ENCODE measurements around the gene INO80. TPM values are rescaled to one million over a fixed set of nuclear protein-coding genes. Genes with fewer than 3 reads are reported as not detected.

Gene INO80
- total RNA-seq, 2 donors from 2014 or later, result 14.0 to 34.3 TPM

DNA sequence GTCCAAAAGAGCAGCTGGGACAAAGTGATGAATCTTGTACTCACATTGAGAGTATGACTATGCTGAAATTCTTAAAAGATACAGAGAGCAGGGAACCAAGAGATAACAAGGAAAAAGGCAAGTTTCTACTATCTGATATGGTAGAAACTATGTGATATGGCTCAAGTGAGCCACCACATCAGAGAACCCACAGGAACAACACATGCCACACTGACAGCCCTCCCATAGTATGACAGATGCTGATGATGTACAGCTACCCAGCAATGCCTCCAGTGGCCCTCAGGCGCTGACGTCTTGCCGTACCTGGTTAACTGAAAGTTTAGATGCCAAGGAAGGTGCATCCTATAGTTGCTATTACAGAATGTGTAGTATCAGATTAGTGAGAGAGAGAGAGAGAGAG lies 120.4 kb downstream of the INO80 start:
- no peak for ATAC-seq
- no peaks in the 10 kb centered on the region for H3K9me3 ChIP-seq
- intact Hi-C loops (cut with DNase I), result no loop called here
- no peaks in the 10 kb centered on the region for H3K27me3 ChIP-seq
- H3K4me1 ChIP-seq, result no peaks in the 10 kb centered on the region
- peaks cover 0 to 18% of the 10 kb centered on the region in 2 donors for H3K36me3 ChIP-seq (replicated peaks in 1 of 2; ENCODE audit: insufficient read depth in 1 of 2, low read depth in 2 of 2)
- DNase-seq, result no peak
- no peak for TF ChIP-seq POLR2A (IDR thresholded peaks at IDR 0.05)
- TF ChIP-seq, protein P1, sequence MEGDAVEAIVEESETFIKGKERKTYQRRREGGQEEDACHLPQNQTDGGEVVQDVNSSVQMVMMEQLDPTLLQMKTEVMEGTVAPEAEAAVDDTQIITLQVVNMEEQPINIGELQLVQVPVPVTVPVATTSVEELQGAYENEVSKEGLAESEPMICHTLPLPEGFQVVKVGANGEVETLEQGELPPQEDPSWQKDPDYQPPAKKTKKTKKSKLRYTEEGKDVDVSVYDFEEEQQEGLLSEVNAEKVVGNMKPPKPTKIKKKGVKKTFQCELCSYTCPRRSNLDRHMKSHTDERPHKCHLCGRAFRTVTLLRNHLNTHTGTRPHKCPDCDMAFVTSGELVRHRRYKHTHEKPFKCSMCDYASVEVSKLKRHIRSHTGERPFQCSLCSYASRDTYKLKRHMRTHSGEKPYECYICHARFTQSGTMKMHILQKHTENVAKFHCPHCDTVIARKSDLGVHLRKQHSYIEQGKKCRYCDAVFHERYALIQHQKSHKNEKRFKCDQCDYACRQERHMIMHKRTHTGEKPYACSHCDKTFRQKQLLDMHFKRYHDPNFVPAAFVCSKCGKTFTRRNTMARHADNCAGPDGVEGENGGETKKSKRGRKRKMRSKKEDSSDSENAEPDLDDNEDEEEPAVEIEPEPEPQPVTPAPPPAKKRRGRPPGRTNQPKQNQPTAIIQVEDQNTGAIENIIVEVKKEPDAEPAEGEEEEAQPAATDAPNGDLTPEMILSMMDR (IDR thresholded peaks at IDR 0.05), result no peak
- 91 to 100% methylated on average over 3 of the region's 3 CpGs for WGBS, 2 donors
- no peak overlapping the region for H3K4me3 ChIP-seq
- H3K27ac ChIP-seq, result no peak overlapping the region

DNA sequence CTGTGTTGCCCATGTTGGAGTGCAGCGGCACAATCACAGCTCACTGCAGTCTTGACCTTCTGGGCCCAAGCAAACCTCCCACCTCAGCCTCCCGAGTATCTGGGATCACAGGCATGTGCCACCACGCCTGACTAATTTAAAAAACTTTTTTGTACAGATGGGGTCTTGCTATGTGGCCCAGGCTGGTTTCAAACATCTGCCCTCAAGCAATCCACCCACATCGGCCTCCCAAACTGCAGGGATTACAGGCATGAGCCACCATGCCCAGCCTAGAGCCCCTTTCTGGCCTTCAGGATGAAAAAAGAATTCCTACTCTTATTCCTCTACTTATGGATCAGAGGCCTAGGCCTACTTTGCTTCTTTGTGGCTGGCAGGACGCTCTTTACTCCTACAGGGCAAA lies 123.3 kb downstream of the INO80 start:
- TF ChIP-seq, protein P1 (IDR thresholded peaks at IDR 0.05), result no peak
- TF ChIP-seq POLR2A (IDR thresholded peaks at IDR 0.05), result no peak
- intact Hi-C loops (cut with DNase I), result no loop called here
- Histone ChIP-seq H3K36me3 (replicated peaks in 1 of 2; ENCODE audit: insufficient read depth in 1 of 2, low read depth in 2 of 2) (peaks cover 0 to 15% of the 10 kb centered on the region in 2 donors), H3K27me3 (no peaks in the 10 kb centered on the region), H3K27ac (no peak overlapping the region), H3K9me3 (no peaks in the 10 kb centered on the region), H3K4me3 (no peak overlapping the region), H3K4me1 (no peaks in the 10 kb centered on the region)
- ATAC-seq (no peak), DNase-seq (no peak)
- WGBS, 2 donors, result 90 to 93% methylated on average over 5 of the region's 5 CpGs

DNA sequence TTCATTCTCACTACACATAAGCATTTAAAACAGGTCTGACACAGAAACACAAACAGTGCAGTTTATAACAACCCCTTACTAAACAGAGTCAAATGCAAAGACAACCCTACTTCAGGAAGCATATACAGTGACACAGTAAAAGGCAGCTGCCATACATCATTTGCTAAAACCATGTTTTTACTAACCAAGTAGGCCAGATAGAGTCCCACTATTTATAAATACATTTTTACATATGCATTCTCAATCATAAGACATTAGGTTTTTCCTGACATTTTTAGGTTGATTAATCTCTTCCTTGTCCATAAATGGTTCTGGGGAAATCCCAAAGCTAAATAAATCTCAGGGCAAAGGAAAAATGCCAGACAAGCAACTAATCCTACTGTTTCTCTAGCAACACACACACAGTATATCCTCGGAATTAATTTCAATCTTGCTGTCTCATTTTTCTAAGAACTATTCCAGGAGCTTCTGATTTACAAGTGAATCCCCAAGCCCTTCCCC lies 123.8 kb downstream of the INO80 start:
- no peaks in the 10 kb centered on the region for H3K9me3 ChIP-seq
- no peak overlapping the region for H3K4me3 ChIP-seq
- no peak for ATAC-seq
- intact Hi-C loops (cut with DNase I), result no loop called here
- H3K27me3 ChIP-seq, result no peaks in the 10 kb centered on the region
- TF ChIP-seq POLR2A (IDR thresholded peaks at IDR 0.05), result no peak
- TF ChIP-seq, protein P1 (IDR thresholded peaks at IDR 0.05), result no peak
- no peak overlapping the region for H3K27ac ChIP-seq
- no peaks in the 10 kb centered on the region for H3K4me1 ChIP-seq
- no peak for DNase-seq
- WGBS, 2 donors, result 36 to 59% methylated on average over 1 of the region's 1 CpG
- H3K36me3 ChIP-seq (replicated peaks in 1 of 2; ENCODE audit: insufficient read depth in 1 of 2, low read depth in 2 of 2), result peaks cover 0 to 15% of the 10 kb centered on the region in 2 donors

DNA sequence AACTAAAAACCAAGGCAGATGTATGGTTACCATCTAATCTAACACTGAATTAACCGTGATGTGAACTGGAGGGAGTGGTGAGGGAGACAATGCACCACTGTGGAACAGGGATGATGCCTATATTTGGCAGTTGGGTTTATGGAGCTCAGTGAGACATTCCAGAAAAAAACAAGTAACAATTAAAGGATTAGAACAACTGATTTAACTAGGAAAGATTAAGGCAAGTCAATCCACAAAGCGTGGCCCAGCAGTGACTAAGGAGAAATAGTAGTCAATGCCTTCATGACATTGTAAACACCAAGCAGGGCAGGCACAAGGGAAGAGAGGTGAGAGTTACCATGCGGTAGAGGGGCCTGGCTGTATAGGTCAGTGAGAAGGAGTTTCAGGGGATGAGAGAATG lies 124.7 kb downstream of the INO80 start:
- DNase-seq, result no peak
- no peak overlapping the region for H3K27ac ChIP-seq
- no peaks in the 10 kb centered on the region for H3K9me3 ChIP-seq
- no peaks in the 10 kb centered on the region for H3K27me3 ChIP-seq
- ATAC-seq, result no peak
- H3K4me1 ChIP-seq, result no peaks in the 10 kb centered on the region
- WGBS, 2 donors, result 96 to 99% methylated on average over 3 of the region's 3 CpGs
- no peak overlapping the region for H3K4me3 ChIP-seq
- H3K36me3 ChIP-seq (replicated peaks in 1 of 2; ENCODE audit: insufficient read depth in 1 of 2, low read depth in 2 of 2), result peaks cover 0 to 11% of the 10 kb centered on the region in 2 donors
- intact Hi-C loops (cut with DNase I), result no loop called here
- TF ChIP-seq, protein P1 (IDR thresholded peaks at IDR 0.05), result no peak
- no peak for TF ChIP-seq POLR2A (IDR thresholded peaks at IDR 0.05)

DNA sequence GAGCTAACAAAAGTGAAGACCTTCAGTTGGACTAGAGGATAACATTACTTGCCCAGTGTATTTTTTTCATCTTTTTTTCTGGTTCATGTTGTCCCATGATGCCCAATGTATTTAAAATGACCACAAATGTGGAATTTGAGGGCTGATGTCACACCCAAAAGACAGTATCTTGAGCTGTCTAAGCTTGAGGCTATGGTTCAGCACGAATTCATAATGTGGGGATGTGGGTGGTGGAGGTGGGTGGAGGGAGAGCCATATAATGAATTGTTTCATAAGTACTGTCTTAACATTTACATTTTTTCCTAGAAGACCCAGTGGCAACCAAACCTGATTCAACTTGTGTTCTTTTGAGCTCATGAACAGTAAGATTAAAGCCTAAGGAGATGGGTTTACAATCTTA lies 125.3 kb downstream of the INO80 start:
- H3K27me3 ChIP-seq, result no peaks in the 10 kb centered on the region
- ATAC-seq (no peak), DNase-seq (no peak)
- H3K27ac ChIP-seq, result no peak overlapping the region
- no peak overlapping the region for H3K4me3 ChIP-seq
- peaks cover 0 to 8% of the 10 kb centered on the region in 2 donors for H3K36me3 ChIP-seq (replicated peaks in 1 of 2; ENCODE audit: insufficient read depth in 1 of 2, low read depth in 2 of 2)
- intact Hi-C loops (cut with DNase I), result no loop called here
- no peaks in the 10 kb centered on the region for H3K9me3 ChIP-seq
- TF ChIP-seq, protein P1 (IDR thresholded peaks at IDR 0.05), result no peak
- WGBS, 2 donors, result 0% methylated on average over 1 of the region's 1 CpG
- H3K4me1 ChIP-seq, result no peaks in the 10 kb centered on the region
